Activated B cell treated with CpG ODN at 0.5 μM for 24 hours (primary cell): ENCODE measurements around the gene CD4. TPM values are rescaled to one million over a fixed set of nuclear protein-coding genes. Genes with fewer than 3 reads are reported as not detected.

ENCODE experiments used
- ATAC-seq: fragments of 200-7000 bp; cut with Tn5 transposase; one replicate; pipeline ENCODE4 v1.10.0; 2021; ENCODE audit warnings: low read depth, mild to moderate bottlenecking, moderate library complexity
- CTCF ChIA-PET: fragments of 350-600 bp; sonication (Branson Sonifier 250); formaldehyde crosslinking; loops from one replicate; lab custom pipeline; 2021; ENCODE audit warnings: antibody characterized with exemption; lab: Charles Lee
- POLR2A ChIA-PET: fragments of 350-600 bp; sonication (Branson Sonifier 250); formaldehyde crosslinking; loops from one replicate; lab custom pipeline; 2021; ENCODE audit warnings: antibody characterized with exemption; lab: Charles Lee
- DNase-seq: peaks from one replicate; pipeline ENCODE4 v3.0.0; 2022
- H3K27ac Mint-ChIP-seq: one replicate; pipeline ENCODE4 v1.8.0; 2020; ENCODE audit warnings: mixed read lengths
- H3K27me3 Mint-ChIP-seq: one replicate; pipeline ENCODE4 v1.8.0; 2021; ENCODE audit warnings: mixed read lengths
- H3K36me3 Mint-ChIP-seq: one replicate; pipeline ENCODE4 v1.8.0; 2021; ENCODE audit warnings: low read depth, mixed read lengths
- H3K4me1 Mint-ChIP-seq: one replicate; pipeline ENCODE4 v1.8.0; 2021; ENCODE audit warnings: mixed read lengths
- H3K4me3 Mint-ChIP-seq: one replicate; pipeline ENCODE4 v1.8.0; 2020; ENCODE audit warnings: mild to moderate bottlenecking, mixed read lengths
- H3K9me3 Mint-ChIP-seq: one replicate; pipeline ENCODE4 v1.8.0; 2020; ENCODE audit warnings: mixed read lengths
- CTCF ChIP-seq: fragments of 200-600 bp; IDR thresholded peaks from one replicate; pipeline ENCODE4 v1.8.0; 2022; ENCODE audit warnings: antibody characterized with exemption, mild to moderate bottlenecking
- intact Hi-C: fragments of 100-400 bp; cut with micrococcal nuclease; formaldehyde crosslinking; loops from one replicate; pipeline ENCODE4 v1.15.1; 2024
- total RNA-seq: library from RNA; stranded (reverse); gene quantifications from 2 replicates; pipeline ENCODE4 v1.2.3, GENCODE V29; 2022

CD4 gene
- total RNA-seq, 1 donor from 2014 or later, result 0.22 TPM

GRCh38 chr12:6752921-6753771 is 36.2 kb upstream of the CD4 start, which contains the start of gene MLF2:
Gene MLF2, minus strand, starts transcription at chr12:6753141. Its CDS starts 807 bp downstream, at chr12:6752334.
- intact Hi-C loops, result loop anchor here (1.0 to 5.0 kb wide), 17 partner anchors 11 to 356 kb away; partner anchors contain the start of genes C12orf57, C1RL, CHD4 and COPS7A
- TF ChIP-seq CTCF, result peak; percentile 76
- H3K4me3 Mint-ChIP-seq, result peak within 1 kb of the TSS; percentile 93
- peak; percentile 98 for DNase-seq
- ChIA-PET CTCF (interaction anchor here (0.6 to 3.7 kb wide), 23 partner anchors 9 to 188 kb away, joined by 3 to 64 read pairs (median 5); partner anchors contain the start of genes CDCA3, COPS7A, LAG3 and P3H3), POLR2A (interaction anchor here (0.5 to 4.3 kb wide), 57 partner anchors 9 to 1123 kb away, joined by 3 to 94 read pairs (median 5); partner anchors contain the start of genes C12orf57, CDCA3, COPS7A and GAPDH)
- no peaks in the 10 kb centered on the region for H3K9me3 Mint-ChIP-seq
- peak; percentile 91 for ATAC-seq
- H3K27me3 Mint-ChIP-seq, result no peaks in the 10 kb centered on the region
- H3K36me3 Mint-ChIP-seq, result peaks cover 36% of the 10 kb centered on the region
- peak within 1 kb of the TSS; percentile 99 for H3K27ac Mint-ChIP-seq
- peaks cover 16% of the 10 kb centered on the region for H3K4me1 Mint-ChIP-seq

GRCh38 chr12:6753772-6754356 is 35.5 kb upstream of the CD4 start:
- intact Hi-C loops, result loop anchor here (1.0 to 5.0 kb wide), 17 partner anchors 10 to 355 kb away; partner anchors contain the start of genes C12orf57, C1RL, CHD4 and COPS7A
- TF ChIP-seq CTCF, result no peak
- Mint-ChIP-seq H3K4me3 (peak overlapping the region; percentile 93), H3K27ac (peak overlapping the region; percentile 99), H3K36me3 (peaks cover 29% of the 10 kb centered on the region), H3K4me1 (peaks cover 20% of the 10 kb centered on the region), H3K9me3 (no peaks in the 10 kb centered on the region), H3K27me3 (no peaks in the 10 kb centered on the region)
- ChIA-PET POLR2A (interaction anchor here (0.6 to 4.3 kb wide), 46 partner anchors 9 to 354 kb away, joined by 3 to 94 read pairs (median 6); partner anchors contain the start of genes C12orf57, CDCA3, COPS7A and GAPDH), CTCF (interaction anchor here (0.6 to 3.7 kb wide), 22 partner anchors 9 to 189 kb away, joined by 3 to 64 read pairs (median 4); partner anchors contain the start of genes COPS7A, P3H3, PTMS and ZNF384)
- ATAC-seq, result no peak
- DNase-seq, result no peak

GRCh38 chr12:6754411-6754810 is 34.9 kb upstream of the CD4 start:
- Mint-ChIP-seq H3K9me3 (no peaks in the 10 kb centered on the region), H3K36me3 (peaks cover 24% of the 10 kb centered on the region), H3K27me3 (no peaks in the 10 kb centered on the region), H3K4me3 (no peak overlapping the region), H3K4me1 (peaks cover 20% of the 10 kb centered on the region), H3K27ac (no peak overlapping the region)
- TF ChIP-seq CTCF, result no peak
- ATAC-seq, result no peak
- POLR2A ChIA-PET, result interaction anchor here (1.7 to 4.3 kb wide), 15 partner anchors 11 to 189 kb away, joined by 4 to 94 read pairs (median 13); partner anchors contain the start of genes C12orf57, CDCA3, COPS7A and PTMS
- no peak for DNase-seq
- CTCF ChIA-PET, result interaction anchor here (0.6 to 3.7 kb wide), 16 partner anchors 10 to 189 kb away, joined by 3 to 64 read pairs (median 4); partner anchors contain the start of genes P3H3 and PTMS
- intact Hi-C loops, result loop anchor here (5.0 kb wide), 1 partner anchor 188 kb away; the partner anchor contains the start of genes C12orf57 and RNU7-1

- intact Hi-C loops, result no loop called here
- no peak for TF ChIP-seq CTCF
- H3K36me3 Mint-ChIP-seq, result peaks cover 2% of the 10 kb centered on the region
- H3K4me1 Mint-ChIP-seq, result peaks cover 16% of the 10 kb centered on the region
- ATAC-seq (no peak), DNase-seq (no peak)
- no peaks in the 10 kb centered on the region for H3K9me3 Mint-ChIP-seq
- POLR2A ChIA-PET, result interaction anchor here (0.6 kb wide), 1 partner anchor 10 kb away, joined by 3 read pairs; no protein-coding TSS in a partner anchor
- no peaks in the 10 kb centered on the region for H3K27me3 Mint-ChIP-seq
- no peak overlapping the region for H3K4me3 Mint-ChIP-seq
- CTCF ChIA-PET, result interaction anchor here (0.8 to 1.6 kb wide), 3 partner anchors 9 to 24 kb away, joined by 3 to 7 read pairs (median 3); partner anchors contain the start of gene PTMS
- H3K27ac Mint-ChIP-seq, result no peak overlapping the region
Measured at GRCh38 chr12:6757028-6757690, 32.2 kb upstream of the CD4 start.
